Activated CD8-positive, alpha-beta memory T cell treated with anti-CD3 and anti-CD28 coated beads, Interleukin-2, amount 50 U/mL, for 1 hour (primary cell): Measurements from ENCODE around the gene ITGA4.

ENCODE experiments used
- DNase-seq: peaks from one replicate; pipeline ENCODE4 v3.0.0-alpha.2; 2020; ENCODE audit errors: extremely low read depth

ITGA4 gene

GRCh38 chr2:181515719-181516118 lies 58.5 kb downstream of the ITGA4 start:
- DNase-seq = no peak

- no peak for DNase-seq
These were observed 59.8 kb downstream of the ITGA4 start for GRCh38 chr2:181516992-181517391.

GRCh38 chr2:181517685-181518301 lies 60.6 kb downstream of the ITGA4 start:
- DNase-seq = no peak

GRCh38 chr2:181520253-181520652 lies 63.1 kb downstream of the ITGA4 start:
- no peak for DNase-seq

- no peak for DNase-seq
These were observed 66.6 kb downstream of the ITGA4 start for GRCh38 chr2:181523756-181524155.

GRCh38 chr2:181526014-181526413 lies 68.8 kb downstream of the ITGA4 start:
- DNase-seq = no peak

GRCh38 chr2:181527058-181527457 lies 69.9 kb downstream of the ITGA4 start:
- DNase-seq = no peak

- no peak for DNase-seq
These were observed 71.3 kb downstream of the ITGA4 start for GRCh38 chr2:181528441-181528840.

GRCh38 chr2:181536730-181537129 lies 79.5 kb downstream of the ITGA4 start:
- DNase-seq = no peak

- DNase-seq = no peak
These were observed 83.2 kb downstream of the ITGA4 start for GRCh38 chr2:181540421-181540820.

GRCh38 chr2:181542170-181542569 lies 85.0 kb downstream of the ITGA4 start:
- no peak for DNase-seq

- no peak for DNase-seq
These were observed 88.9 kb downstream of the ITGA4 start for GRCh38 chr2:181546086-181546485.

- DNase-seq = no peak
These were observed 95.6 kb downstream of the ITGA4 start for GRCh38 chr2:181552808-181553207.

- no peak for DNase-seq
These were observed 96.1 kb downstream of the ITGA4 start for GRCh38 chr2:181553244-181553643.

GRCh38 chr2:181554061-181554830 lies 97.1 kb downstream of the ITGA4 start:
- DNase-seq = no peak

- no peak for DNase-seq
These were observed 101.2 kb downstream of the ITGA4 start for GRCh38 chr2:181558371-181558770.

GRCh38 chr2:181563101-181563692 lies 106.0 kb downstream of the ITGA4 start:
- no peak for DNase-seq

- DNase-seq = no peak
These were observed 109.3 kb downstream of the ITGA4 start for GRCh38 chr2:181566334-181567032.

- no peak for DNase-seq
These were observed 112.9 kb downstream of the ITGA4 start for GRCh38 chr2:181570059-181570458.

GRCh38 chr2:181570833-181571661 lies 113.9 kb downstream of the ITGA4 start:
- DNase-seq = no peak

GRCh38 chr2:181573140-181573736 lies 116.1 kb downstream of the ITGA4 start:
- no peak for DNase-seq
